Tibial artery (tissue), 4 donors: Measurements from ENCODE around the gene CREG1.

ENCODE experiments used
- DNase-seq, 2 donors: peaks; one replicate each; pipeline ENCODE4 v3.0.0-alpha.2; 2019
- H3K27ac ChIP-seq, 2 donors: fragments of 200-600 bp; sonication (generic) in 1 of 2; 1 replicate in 1 of 2; 2 replicates in 1 of 2; pipeline ENCODE4 v1.5.1; 2018 to 2019; ENCODE audit warnings: mild to moderate bottlenecking in 1 of 2
- H3K27me3 ChIP-seq, 2 donors: fragments of 200-600 bp; sonication (generic) in 1 of 2; one replicate each; pipeline versions ENCODE4 v1.5.1 to v1.6.0; 2016 to 2019
- H3K36me3 ChIP-seq, 3 donors: fragments of 200-600 bp; sonication (generic) in 2 of 3; one replicate each; pipeline ENCODE4 v1.5.1; 2016 to 2019; ENCODE audit warnings: mild to moderate bottlenecking in 2 of 3
- H3K4me1 ChIP-seq, 4 donors: fragments of 200-600 bp; sonication (generic) in 2 of 4; 1 replicate in 3 of 4; 2 replicates in 1 of 4; pipeline ENCODE4 v1.5.1; 2016 to 2019
- H3K4me3 ChIP-seq, 2 donors: fragments of 200-600 bp; sonication (generic) in 1 of 2; 1 replicate in 1 of 2; 2 replicates in 1 of 2; pipeline ENCODE4 v1.5.1; 2018 to 2019; ENCODE audit warnings: mild to moderate bottlenecking in 2 of 2
- H3K9me3 ChIP-seq, 3 donors: fragments of 200-600 bp; sonication (generic) in 1 of 3; one replicate each; pipeline ENCODE4 v1.5.1; 2016 to 2019
- CTCF ChIP-seq, 2 experiments: fragments of 200-600 bp in 1 of 2; fragments of 450-650 bp in 1 of 2; IDR thresholded peaks; one replicate each; pipeline ENCODE4 v1.5.1; 2017 to 2019; ENCODE audit warnings: antibody characterized with exemption in 2 of 2, mild to moderate bottlenecking in 1 of 2, moderate library complexity in 1 of 2
- intact Hi-C: fragments of 100-400 bp; cut with DNase I; formaldehyde crosslinking; loops from one replicate; pipeline ENCODE4 v1.15.0; 2023; ENCODE audit warnings: low total_unique reads

The CREG1 gene

GRCh38 chr1:167503626-167504466 lies 49.7 kb downstream of the CREG1 start:
- DNase-seq: no peak
- intact Hi-C loops: no loop called here
- Histone ChIP-seq H3K27ac (no peak overlapping the region), H3K27me3 (no peaks in the 10 kb centered on the region), H3K4me1 (no peaks in the 10 kb centered on the region), H3K36me3 (no peaks in the 10 kb centered on the region), H3K4me3 (no peak overlapping the region), H3K9me3 (no peaks in the 10 kb centered on the region)
- TF ChIP-seq CTCF (IDR thresholded peaks at IDR 0.05): no peak

- Histone ChIP-seq H3K27ac (no peak overlapping the region), H3K27me3 (no peaks in the 10 kb centered on the region), H3K9me3 (no peaks in the 10 kb centered on the region), H3K4me3 (no peak overlapping the region), H3K4me1 (no peaks in the 10 kb centered on the region), H3K36me3 (no peaks in the 10 kb centered on the region)
- intact Hi-C loops: no loop called here
- TF ChIP-seq CTCF (IDR thresholded peaks at IDR 0.05): no peak
- DNase-seq: no peak
These were observed 50.7 kb downstream of the CREG1 start for GRCh38 chr1:167502719-167503462.

- H3K27me3 ChIP-seq: no peaks in the 10 kb centered on the region
- H3K4me3 ChIP-seq: no peak overlapping the region
- DNase-seq: no peak
- no peaks in the 10 kb centered on the region for H3K4me1 ChIP-seq
- H3K36me3 ChIP-seq: no peaks in the 10 kb centered on the region
- no peak overlapping the region for H3K27ac ChIP-seq
- intact Hi-C loops: no loop called here
- H3K9me3 ChIP-seq: no peaks in the 10 kb centered on the region
- TF ChIP-seq CTCF (IDR thresholded peaks at IDR 0.05): no peak
These were observed 51.4 kb downstream of the CREG1 start for GRCh38 chr1:167502192-167502551.

GRCh38 chr1:167501515-167502191 lies 51.9 kb downstream of the CREG1 start:
- H3K4me3 ChIP-seq: no peak overlapping the region
- no peaks in the 10 kb centered on the region for H3K4me1 ChIP-seq
- no peaks in the 10 kb centered on the region for H3K36me3 ChIP-seq
- intact Hi-C loops: no loop called here
- no peaks in the 10 kb centered on the region for H3K27me3 ChIP-seq
- no peak for DNase-seq
- no peak overlapping the region for H3K27ac ChIP-seq
- no peaks in the 10 kb centered on the region for H3K9me3 ChIP-seq
- TF ChIP-seq CTCF (IDR thresholded peaks at IDR 0.05): no peak

GRCh38 chr1:167500283-167500860 lies 53.2 kb downstream of the CREG1 start:
- Histone ChIP-seq H3K4me3 (no peak overlapping the region), H3K27me3 (no peaks in the 10 kb centered on the region), H3K4me1 (no peaks in the 10 kb centered on the region), H3K27ac (no peak overlapping the region), H3K36me3 (no peaks in the 10 kb centered on the region), H3K9me3 (no peaks in the 10 kb centered on the region)
- TF ChIP-seq CTCF (IDR thresholded peaks at IDR 0.05): no peak
- intact Hi-C loops: no loop called here
- no peak for DNase-seq
